Measurements from ENCODE around the gene CHRNA9. TPM values are rescaled to one million over a fixed set of nuclear protein-coding genes. Genes with fewer than 3 reads are reported as not detected.

The CHRNA9 gene
- polyA plus RNA-seq, 1 donor (not counting 4 experiments of a cell fraction or from before 2014, with no cell fraction given) = 0.03 TPM

GRCh38 chr4:40402556-40402955 is 67.4 kb downstream of the CHRNA9 start:
- Histone ChIP-seq H3K9me3 (ENCODE audit: control insufficient read depth, low read depth, low read length) (no peaks in the 10 kb centered on the region), H3K9ac (ENCODE audit: control insufficient read depth, extremely low read depth, insufficient read depth, low read length) (no peak overlapping the region), H3K4me2 (ENCODE audit: control insufficient read depth, extremely low read depth, insufficient read depth, low read depth, low read length) (peak overlapping the region; percentile 33), H3K27me3 (ENCODE audit: control insufficient read depth, extremely low read depth, insufficient read depth, low read length) (no peaks in the 10 kb centered on the region), H3K27ac (ENCODE audit: control insufficient read depth, insufficient read depth, low read length) (peak overlapping the region; percentile 11), H3K79me2 (ENCODE audit: control insufficient read depth, insufficient read depth, low read length) (no peaks in the 10 kb centered on the region), H3K36me3 (ENCODE audit: control insufficient read depth in 2 of 2, extremely low read depth in 1 of 2, insufficient read depth in 2 of 2, low read length in 2 of 2) (no peaks in the 10 kb centered on the region), H2AFZ (ENCODE audit: control insufficient read depth, low read length) (no peak overlapping the region), H3K9me1 (ENCODE audit: control insufficient read depth, extremely low read depth, insufficient read depth, low read length) (peaks cover 5% of the 10 kb centered on the region), H3K4me3 (ENCODE audit: control insufficient read depth in 2 of 3, extremely low read depth in 1 of 3, insufficient read depth in 2 of 3, low read depth in 1 of 3, low read length in 3 of 3) (no peak overlapping the region), H3K4me1 (ENCODE audit: control insufficient read depth, extremely low read depth, insufficient read depth, low read length) (peaks cover 22% of the 10 kb centered on the region), H4K20me1 (ENCODE audit: control insufficient read depth, extremely low read depth, insufficient read depth, low read length) (no peaks in the 10 kb centered on the region)
- no peak for DNase-seq (ENCODE audit: low read depth, low spot score)
- peak; percentile 91 for FAIRE-seq
- dilution Hi-C loops (cut with MboI; ENCODE audit: extremely low pct_ligation_motif_present, low sequenced_read_pairs) = no loop called here
- TF ChIP-seq EZH2 (IDR thresholded peaks at IDR 0.05; ENCODE audit: low read length) (no peak), CTCF (optimal IDR thresholded peaks at IDR 0.05 in 1 of 3, IDR thresholded peaks at IDR 0.05 in 1 of 3, conservative IDR thresholded peaks at IDR 0.05 in 1 of 3; ENCODE audit: extremely low read depth in 1 of 3, insufficient read depth in 2 of 3, low read length in 3 of 3) (no peak)

GRCh38 chr4:40403081-40403480 is 67.9 kb downstream of the CHRNA9 start:
- peaks cover 22% of the 10 kb centered on the region for H3K4me1 ChIP-seq (ENCODE audit: control insufficient read depth, extremely low read depth, insufficient read depth, low read length)
- no peak overlapping the region for H3K9ac ChIP-seq (ENCODE audit: control insufficient read depth, extremely low read depth, insufficient read depth, low read length)
- no peaks in the 10 kb centered on the region for H3K79me2 ChIP-seq (ENCODE audit: control insufficient read depth, insufficient read depth, low read length)
- FAIRE-seq (no peak), DNase-seq (ENCODE audit: low read depth, low spot score) (no peak)
- no peaks in the 10 kb centered on the region for H4K20me1 ChIP-seq (ENCODE audit: control insufficient read depth, extremely low read depth, insufficient read depth, low read length)
- no peak overlapping the region for H2AFZ ChIP-seq (ENCODE audit: control insufficient read depth, low read length)
- TF ChIP-seq EZH2 (IDR thresholded peaks at IDR 0.05; ENCODE audit: low read length) = no peak
- no peak for TF ChIP-seq CTCF (optimal IDR thresholded peaks at IDR 0.05 in 1 of 3, IDR thresholded peaks at IDR 0.05 in 1 of 3, conservative IDR thresholded peaks at IDR 0.05 in 1 of 3; ENCODE audit: extremely low read depth in 1 of 3, insufficient read depth in 2 of 3, low read length in 3 of 3)
- H3K9me1 ChIP-seq (ENCODE audit: control insufficient read depth, extremely low read depth, insufficient read depth, low read length) = peaks cover 5% of the 10 kb centered on the region
- H3K27ac ChIP-seq (ENCODE audit: control insufficient read depth, insufficient read depth, low read length) = no peak overlapping the region
- dilution Hi-C loops (cut with MboI; ENCODE audit: extremely low pct_ligation_motif_present, low sequenced_read_pairs) = no loop called here
- no peak overlapping the region for H3K4me3 ChIP-seq (ENCODE audit: control insufficient read depth in 2 of 3, extremely low read depth in 1 of 3, insufficient read depth in 2 of 3, low read depth in 1 of 3, low read length in 3 of 3)
- no peak overlapping the region for H3K4me2 ChIP-seq (ENCODE audit: control insufficient read depth, extremely low read depth, insufficient read depth, low read depth, low read length)
- no peaks in the 10 kb centered on the region for H3K36me3 ChIP-seq (ENCODE audit: control insufficient read depth in 2 of 2, extremely low read depth in 1 of 2, insufficient read depth in 2 of 2, low read length in 2 of 2)
- no peaks in the 10 kb centered on the region for H3K27me3 ChIP-seq (ENCODE audit: control insufficient read depth, extremely low read depth, insufficient read depth, low read length)
- no peaks in the 10 kb centered on the region for H3K9me3 ChIP-seq (ENCODE audit: control insufficient read depth, low read depth, low read length)

Small RNA genes lying within 50 kb of the gene (small RNA-seq; reads per million reads assigned to genes)
- 0 reads per million in 3 experiments for gene RNU7-74P (ENCODE audit: insufficient read length in 3 of 3, low read depth in 3 of 3, low replicate concordance in 1 of 3)

Other genes with a start within 250 kb of the CHRNA9 start
- gene RHOH, start 138.3 kb upstream of the CHRNA9 start, polyA plus RNA-seq = 0.04 to 0.15 TPM in 2 of 3 replicates, not detected in the other

All from keratinocyte (primary cell).